ENCODE results near the gene SLC35B2. TPM values are rescaled to one million over a fixed set of nuclear protein-coding genes. Genes with fewer than 3 reads are reported as not detected.
A peak's percentile ranks its signal among the peaks of the same experiment; 100 is the strongest.

Gene SLC35B2
- total RNA-seq, 1 experiment from 2014 or later, result 105 TPM

GRCh38 chr6:44226368-44227147, 30.8 kb downstream of the SLC35B2 start:
- intact Hi-C loops (cut with micrococcal nuclease; ENCODE audit: unreplicated experiment), result no loop called here
- ATAC-seq, result no peak
- H3K4me3 ChIP-seq (ENCODE audit: low read depth in 2 of 2, low read length in 2 of 2), result peak overlapping the region; percentile 55 to 83; a peak in 3 of 4 replicates
- peaks cover 5% of the 10 kb centered on the region for H3K36me3 ChIP-seq (ENCODE audit: control insufficient read depth, insufficient read depth, low read length)
- CTCF ChIA-PET, result no interaction called here
- in situ Hi-C loops (cut with HindIII; ENCODE audit: low pct_unique_long_range_greater_than_20kb, low sequenced_read_pairs), result no loop called here
- POLR2A ChIA-PET, result interaction anchor here (0.6 to 0.8 kb wide), 3 partner anchors 30 to 130 kb away, joined by 3 to 5 read pairs (median 3); no protein-coding TSS in a partner anchor
- no peaks in the 10 kb centered on the region for H3K9me3 ChIP-seq (ENCODE audit: control insufficient read depth, insufficient read depth, low read depth, low read length)
- H3K4me1 ChIP-seq (ENCODE audit: control insufficient read depth, insufficient read depth, low read length), result peaks cover 56% of the 10 kb centered on the region
- H3K27ac ChIP-seq (ENCODE audit: low read length), result peak overlapping the region; percentile 51
- DNase-seq (ENCODE audit: low read depth, low spot score), result no peak
- BruUV-seq (replicated peaks), result no TSS peak
- H3K27me3 ChIP-seq (ENCODE audit: control insufficient read depth, insufficient read depth, low read length), result no peaks in the 10 kb centered on the region
- no peak for TF ChIP-seq TCF7L2 (IDR thresholded peaks at IDR 0.05; ENCODE audit: low read depth, low read length)
- no peak for TF ChIP-seq POLR2AphosphoS5 (IDR thresholded peaks at IDR 0.05; ENCODE audit: low read depth, low read length)
- no peak for TF ChIP-seq CTCF (IDR thresholded peaks at IDR 0.05)
- no peak for TF ChIP-seq REST (IDR thresholded peaks at IDR 0.05; ENCODE audit: insufficient read depth in 1 of 2, low read depth in 2 of 2, low read length in 1 of 2)
- TF ChIP-seq SIN3A (IDR thresholded peaks at IDR 0.05; ENCODE audit: borderline replicate concordance, insufficient read depth, low read depth, low read length), result no peak

DNA sequence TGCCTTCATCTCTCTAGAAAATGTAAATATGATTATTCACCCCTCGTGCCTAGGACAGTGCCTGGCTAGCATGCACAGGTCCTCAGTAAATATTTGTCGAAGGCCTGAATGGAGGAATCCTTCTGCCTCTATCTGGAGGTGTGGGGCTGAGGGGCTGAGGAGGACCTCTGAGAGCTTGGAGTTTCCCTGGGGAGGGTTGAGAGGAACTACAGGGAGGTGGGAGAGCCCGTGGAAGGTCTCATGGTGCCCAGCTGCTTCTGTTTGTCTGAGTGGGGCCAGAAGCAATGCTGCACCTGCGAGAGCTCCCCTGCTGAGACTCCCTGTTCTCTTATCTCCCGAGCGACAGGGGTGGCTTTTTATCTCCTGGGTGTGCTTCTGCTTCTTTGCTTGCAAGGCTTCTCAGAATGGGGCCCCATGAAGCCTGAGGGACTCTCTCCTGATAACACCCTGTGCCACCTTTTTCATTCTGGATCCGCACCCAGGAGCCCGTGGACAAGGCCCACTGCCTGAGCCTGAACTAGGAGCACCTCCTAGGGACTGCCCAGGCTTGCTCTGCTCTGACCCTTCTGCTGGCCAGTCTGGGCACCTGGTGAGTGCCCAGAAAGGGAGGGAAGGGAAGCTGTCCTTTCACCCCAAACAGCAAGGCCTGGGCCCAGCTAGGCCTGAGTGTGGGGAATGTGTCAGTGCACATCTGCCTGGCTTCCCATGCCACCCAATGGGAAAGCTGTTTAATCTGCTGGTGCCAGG, 31.6 kb downstream of the SLC35B2 start:
- DNase-seq (ENCODE audit: low read depth, low spot score), result no peak
- TSS peak; percentile 70 for BruUV-seq (replicated peaks)
- Histone ChIP-seq H3K4me1 (ENCODE audit: control insufficient read depth, insufficient read depth, low read length) (peaks cover 63% of the 10 kb centered on the region), H3K9me3 (ENCODE audit: control insufficient read depth, insufficient read depth, low read depth, low read length) (no peaks in the 10 kb centered on the region), H3K27ac (ENCODE audit: low read length) (peak overlapping the region; percentile 51), H3K36me3 (ENCODE audit: control insufficient read depth, insufficient read depth, low read length) (peaks cover 5% of the 10 kb centered on the region), H3K27me3 (ENCODE audit: control insufficient read depth, insufficient read depth, low read length) (no peaks in the 10 kb centered on the region), H3K4me3 (ENCODE audit: low read depth in 2 of 2, low read length in 2 of 2) (peak overlapping the region; percentile 55 to 83; a peak in 3 of 4 replicates)
- POLR2A ChIA-PET, result no interaction called here
- in situ Hi-C loops (cut with HindIII; ENCODE audit: low pct_unique_long_range_greater_than_20kb, low sequenced_read_pairs), result no loop called here
- ATAC-seq, result no peak
- CTCF ChIA-PET, result interaction anchor here (1.4 kb wide), 1 partner anchor 12 kb away, joined by 3 read pairs; no protein-coding TSS in a partner anchor
- intact Hi-C loops (cut with micrococcal nuclease; ENCODE audit: unreplicated experiment), result no loop called here
- TF ChIP-seq TCF7L2 (IDR thresholded peaks at IDR 0.05; ENCODE audit: low read depth, low read length) (no peak), SIN3A (IDR thresholded peaks at IDR 0.05; ENCODE audit: borderline replicate concordance, insufficient read depth, low read depth, low read length) (no peak), POLR2AphosphoS5 (IDR thresholded peaks at IDR 0.05; ENCODE audit: low read depth, low read length) (no peak), CTCF (IDR thresholded peaks at IDR 0.05) (no peak), REST (IDR thresholded peaks at IDR 0.05; ENCODE audit: insufficient read depth in 1 of 2, low read depth in 2 of 2, low read length in 1 of 2) (no peak)

All from Panc1 (cell line).